SJSA1 (cell line): ENCODE measurements around the gene KRT10. TPM values are rescaled to one million over a fixed set of nuclear protein-coding genes. Genes with fewer than 3 reads are reported as not detected.
A peak's percentile ranks its signal among the peaks of the same experiment; 100 is the strongest.

Source experiments
- DNase-seq, 2 experiments: peaks; one replicate each; pipeline ENCODE4 v3.0.0-alpha.2; 2015 to 2020; ENCODE audit warnings: low spot score in 2 of 2, low read depth in 1 of 2
- H3K27ac ChIP-seq: fragments of 250-450 bp; sonication (Bioruptor Pico); 2 replicates; pipeline ENCODE4 v1.5.1; 2020; ENCODE audit warnings: mild to moderate bottlenecking, moderate library complexity
- H3K27me3 ChIP-seq: fragments of 250-450 bp; sonication (Bioruptor Pico); replicated peaks from 2 replicates; pipeline ENCODE4 v1.5.1; 2020; ENCODE audit warnings: mild to moderate bottlenecking, moderate library complexity
- H3K36me3 ChIP-seq: fragments of 250-450 bp; sonication (Bioruptor Pico); 2 replicates; pipeline ENCODE4 v1.5.1; 2020; ENCODE audit warnings: mild to moderate bottlenecking
- H3K4me1 ChIP-seq: fragments of 250-450 bp; sonication (Bioruptor Pico); replicated peaks from 2 replicates; pipeline ENCODE4 v1.6.1; 2021; ENCODE audit warnings: mild to moderate bottlenecking
- H3K4me3 ChIP-seq: fragments of 250-450 bp; sonication (Bioruptor Pico); 2 replicates; pipeline ENCODE4 v1.5.1; 2020; ENCODE audit warnings: mild to moderate bottlenecking
- H3K9me3 ChIP-seq: fragments of 250-450 bp; sonication (Bioruptor Pico); replicated peaks from 2 replicates; pipeline ENCODE4 v1.5.1; 2020; ENCODE audit warnings: mild to moderate bottlenecking
- total RNA-seq: library from RNA; depleted of rRNA; stranded (reverse); fragments of >200 nt; shearing (Covaris generic); gene quantifications from 2 replicates; pipeline ENCODE4 v1.2.3, GENCODE V29; 2014

Gene KRT10
- total RNA-seq, 1 experiment from 2014 or later = 73.0 TPM

DNA sequence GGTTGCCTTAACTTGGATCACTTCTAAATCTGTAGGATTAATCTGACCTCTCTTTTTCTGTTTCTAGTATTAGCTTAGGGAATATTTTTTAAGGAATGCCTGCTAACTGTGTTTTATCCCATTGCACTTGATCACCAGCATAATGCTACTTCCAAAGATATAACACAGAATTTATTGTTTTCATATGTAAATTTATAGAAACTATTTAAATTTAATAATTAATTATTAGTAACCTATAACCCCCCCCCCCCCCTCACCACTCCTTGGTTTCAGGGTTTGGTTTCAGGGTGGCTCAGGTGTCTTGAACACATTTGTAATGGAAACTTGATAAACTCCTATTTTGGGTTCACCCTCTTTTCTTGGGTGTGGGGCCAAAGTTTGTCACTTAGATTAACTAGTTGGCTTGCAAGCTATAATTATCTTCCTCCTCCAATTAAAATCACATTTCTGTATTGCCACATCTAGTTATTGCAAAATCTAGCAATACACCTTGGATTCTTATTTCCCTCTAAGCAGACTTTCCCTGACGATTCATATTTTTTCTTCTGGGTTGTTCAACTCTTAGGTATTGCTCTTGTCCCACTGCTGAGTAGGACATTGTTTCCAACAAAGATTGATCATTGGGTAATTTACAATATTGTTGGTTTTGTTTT lies 26.3 kb upstream of the KRT10 start:
- Histone ChIP-seq H3K9me3 (0 out of 2 replicates have a peak, but pooled peaks cover 2% of the 10 kb centered on the region), H3K4me3 (no peak overlapping the region), H3K27me3 (0 out of 2 replicates have a peak, but pooled peaks cover 2% of the 10 kb centered on the region), H3K36me3 (no peaks in the 10 kb centered on the region), H3K27ac (no peak overlapping the region), H3K4me1 (peaks cover 6% of the 10 kb centered on the region)
- no peak for DNase-seq

DNA sequence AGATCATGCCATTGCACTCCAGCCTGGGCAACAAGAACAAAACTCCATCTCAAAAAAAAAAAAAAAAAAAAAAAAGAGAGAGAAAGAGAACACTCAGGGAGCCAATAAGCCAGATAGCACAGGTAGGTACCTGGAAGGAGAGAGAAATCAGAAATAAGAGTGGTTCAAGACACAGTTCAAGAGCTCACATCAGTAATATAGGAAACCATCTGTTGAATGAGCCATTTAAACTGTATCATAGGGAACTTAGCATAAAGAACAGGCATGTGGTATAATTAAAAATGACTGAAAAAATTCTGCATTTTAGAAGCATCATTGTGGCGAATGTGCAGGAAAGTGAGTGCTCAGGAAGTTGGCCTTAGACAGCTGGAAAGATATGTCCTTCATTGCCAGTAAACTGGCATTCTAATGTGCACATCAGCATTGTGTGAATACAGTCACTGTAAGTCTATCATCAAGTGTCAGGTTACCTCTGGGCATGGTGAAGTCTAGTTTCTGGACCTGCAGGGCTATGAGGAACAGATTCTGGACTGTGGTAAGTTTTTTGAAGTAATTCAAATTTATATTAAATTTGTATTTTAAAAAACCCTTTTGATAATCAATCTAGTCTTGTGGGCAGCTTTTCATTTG lies 24.2 kb upstream of the KRT10 start:
- Histone ChIP-seq H3K4me1 (no peaks in the 10 kb centered on the region), H3K4me3 (no peak overlapping the region), H3K36me3 (no peaks in the 10 kb centered on the region), H3K9me3 (0 out of 2 replicates have a peak, but pooled peaks cover 2% of the 10 kb centered on the region), H3K27ac (no peak overlapping the region), H3K27me3 (0 out of 2 replicates have a peak, but pooled peaks cover 2% of the 10 kb centered on the region)
- DNase-seq = no peak

DNA sequence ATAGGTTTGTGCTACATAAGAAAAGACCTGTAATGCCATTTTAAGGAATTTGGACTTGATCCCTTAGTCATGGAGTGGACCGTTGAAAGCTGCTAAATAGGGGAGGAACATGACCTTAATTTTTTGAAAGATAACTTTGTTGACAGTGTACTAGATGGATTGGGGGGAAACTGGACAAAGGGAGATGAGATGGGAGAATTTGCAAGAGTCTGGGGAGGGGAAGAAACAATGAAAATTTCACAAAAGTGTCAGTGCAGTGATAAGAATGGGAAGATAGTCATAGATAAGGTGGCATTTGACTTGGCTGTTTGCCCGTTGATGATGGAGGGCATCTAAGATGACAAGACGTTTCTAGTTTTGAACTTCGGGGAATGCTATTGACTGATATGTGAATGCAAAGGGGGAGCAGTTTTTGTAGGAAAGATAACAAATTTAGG lies 22.3 kb upstream of the KRT10 start:
- H3K36me3 ChIP-seq = no peaks in the 10 kb centered on the region
- H3K4me3 ChIP-seq = no peak overlapping the region
- H3K27me3 ChIP-seq = 0 out of 2 replicates have a peak, but pooled peaks cover 2% of the 10 kb centered on the region
- H3K4me1 ChIP-seq = no peaks in the 10 kb centered on the region
- H3K9me3 ChIP-seq = 0 out of 2 replicates have a peak, but pooled peaks cover 2% of the 10 kb centered on the region
- H3K27ac ChIP-seq = no peak overlapping the region
- no peak for DNase-seq

DNA sequence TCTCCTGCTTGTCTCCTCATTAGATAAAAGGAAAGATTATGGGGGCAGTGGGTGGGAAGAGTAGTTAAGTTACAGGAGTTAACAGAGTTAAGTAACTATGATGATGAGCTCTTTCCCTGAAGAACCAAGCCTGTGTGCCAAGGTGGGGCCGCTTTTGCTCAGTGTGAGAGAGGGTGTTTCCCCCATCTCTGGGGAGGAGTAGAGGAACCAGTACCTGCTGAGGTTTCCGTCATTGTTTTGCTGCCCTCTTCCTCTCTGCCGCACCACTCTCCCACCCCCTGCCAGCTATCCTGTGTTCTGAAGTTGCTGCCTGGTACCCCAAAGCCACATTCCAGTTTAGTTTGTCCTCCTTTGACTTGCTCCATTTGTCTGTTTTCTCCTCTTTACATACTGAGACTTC lies 20.8 kb upstream of the KRT10 start:
- Histone ChIP-seq H3K27me3 (0 out of 2 replicates have a peak, but pooled peaks cover under 1% of the 10 kb centered on the region), H3K4me3 (no peak overlapping the region), H3K27ac (no peak overlapping the region), H3K4me1 (no peaks in the 10 kb centered on the region), H3K9me3 (0 out of 2 replicates have a peak, but pooled peaks cover 2% of the 10 kb centered on the region), H3K36me3 (no peaks in the 10 kb centered on the region)
- no peak for DNase-seq

DNA sequence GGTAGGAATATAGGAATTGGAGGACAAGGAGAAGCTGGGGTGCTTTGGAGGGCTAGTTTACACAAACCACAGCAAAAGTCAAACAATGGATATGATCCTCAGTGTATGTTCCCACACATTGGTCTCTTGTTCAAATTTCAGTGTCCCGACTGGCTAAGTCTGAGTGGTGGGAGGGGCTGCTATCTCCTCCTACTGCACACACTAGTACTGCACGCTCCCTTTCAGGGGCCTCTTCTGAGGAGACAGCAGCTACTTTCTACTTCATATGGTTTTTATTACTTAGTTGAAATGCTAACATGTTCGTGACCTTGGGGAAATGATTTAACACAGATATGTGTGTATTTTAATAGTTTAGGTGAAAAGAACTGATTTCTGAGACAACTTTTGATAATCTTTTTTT lies 18.8 kb upstream of the KRT10 start:
- H3K4me3 ChIP-seq = no peak overlapping the region
- H3K27me3 ChIP-seq = no peaks in the 10 kb centered on the region
- H3K4me1 ChIP-seq = no peaks in the 10 kb centered on the region
- H3K36me3 ChIP-seq = no peaks in the 10 kb centered on the region
- H3K9me3 ChIP-seq = 0 out of 2 replicates have a peak, but pooled peaks cover 2% of the 10 kb centered on the region
- no peak overlapping the region for H3K27ac ChIP-seq
- no peak for DNase-seq

DNA sequence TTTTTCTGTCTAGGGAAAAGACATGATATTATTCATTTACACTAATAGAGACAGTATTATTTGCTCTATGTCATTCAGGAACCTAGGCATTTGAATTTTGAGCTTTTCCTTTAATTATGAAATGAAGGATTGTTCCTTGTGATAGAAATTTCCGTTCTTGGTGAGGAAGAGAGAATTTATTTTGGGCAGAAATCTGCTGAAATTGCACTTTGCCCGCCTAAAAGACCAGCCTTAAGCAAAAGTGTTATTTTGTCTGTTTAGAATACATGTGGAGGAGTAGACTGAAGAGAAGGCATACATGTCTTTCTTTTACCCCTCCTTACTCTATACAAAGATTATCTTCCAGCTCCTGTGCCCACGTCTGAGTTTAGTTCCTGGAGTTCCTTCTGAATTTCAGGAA lies 16.8 kb upstream of the KRT10 start:
- DNase-seq = no peak
- Histone ChIP-seq H3K36me3 (no peaks in the 10 kb centered on the region), H3K4me1 (no peaks in the 10 kb centered on the region), H3K27ac (no peak overlapping the region), H3K9me3 (no peaks in the 10 kb centered on the region), H3K4me3 (no peak overlapping the region), H3K27me3 (no peaks in the 10 kb centered on the region)

DNA sequence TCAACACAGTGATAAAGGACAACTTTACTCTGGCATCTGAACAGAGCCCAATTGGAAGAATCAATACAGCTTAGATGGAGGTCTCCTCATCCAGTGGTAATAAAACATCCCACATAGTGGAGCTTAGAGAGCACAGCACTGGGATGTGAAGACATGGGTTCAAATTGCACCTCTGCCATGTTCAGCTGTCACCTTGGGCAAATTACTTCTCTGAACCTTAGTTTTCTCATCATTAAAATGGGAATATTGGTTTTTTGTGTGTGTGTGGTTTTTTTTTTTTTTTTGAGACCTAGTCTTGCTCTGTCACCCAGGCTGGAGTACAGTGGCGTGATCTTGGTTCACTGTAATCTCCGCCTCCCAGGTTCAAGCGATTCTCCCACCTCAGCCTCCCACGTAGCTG lies 13.6 kb upstream of the KRT10 start:
- H3K27ac ChIP-seq = no peak overlapping the region
- H3K36me3 ChIP-seq = no peaks in the 10 kb centered on the region
- H3K9me3 ChIP-seq = no peaks in the 10 kb centered on the region
- H3K4me3 ChIP-seq = no peak overlapping the region
- H3K4me1 ChIP-seq = no peaks in the 10 kb centered on the region
- no peaks in the 10 kb centered on the region for H3K27me3 ChIP-seq
- no peak for DNase-seq

DNA sequence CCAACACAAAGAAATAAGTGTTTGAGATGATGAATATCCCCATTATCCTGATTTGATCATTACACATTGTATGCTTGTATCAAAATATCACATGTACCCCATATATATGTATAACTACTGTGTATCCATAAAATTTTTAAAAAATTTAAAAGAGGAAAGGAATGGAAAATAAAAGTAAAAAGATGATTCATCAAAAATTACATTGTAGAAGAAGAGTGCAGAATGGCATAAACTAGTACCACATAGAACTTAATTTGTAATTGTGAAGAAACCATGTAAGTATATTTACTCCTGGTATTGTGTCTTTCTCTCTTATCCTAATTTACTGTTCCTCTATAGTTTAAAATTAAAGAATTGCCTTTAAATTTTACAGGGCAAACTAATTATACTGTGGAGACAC lies 11.5 kb upstream of the KRT10 start:
- no peaks in the 10 kb centered on the region for H3K9me3 ChIP-seq
- no peak for DNase-seq
- H3K4me3 ChIP-seq = no peak overlapping the region
- H3K27ac ChIP-seq = no peak overlapping the region
- H3K4me1 ChIP-seq = no peaks in the 10 kb centered on the region; the same call in 1 of the 2 replicates
- H3K27me3 ChIP-seq = no peaks in the 10 kb centered on the region
- H3K36me3 ChIP-seq = no peaks in the 10 kb centered on the region

DNA sequence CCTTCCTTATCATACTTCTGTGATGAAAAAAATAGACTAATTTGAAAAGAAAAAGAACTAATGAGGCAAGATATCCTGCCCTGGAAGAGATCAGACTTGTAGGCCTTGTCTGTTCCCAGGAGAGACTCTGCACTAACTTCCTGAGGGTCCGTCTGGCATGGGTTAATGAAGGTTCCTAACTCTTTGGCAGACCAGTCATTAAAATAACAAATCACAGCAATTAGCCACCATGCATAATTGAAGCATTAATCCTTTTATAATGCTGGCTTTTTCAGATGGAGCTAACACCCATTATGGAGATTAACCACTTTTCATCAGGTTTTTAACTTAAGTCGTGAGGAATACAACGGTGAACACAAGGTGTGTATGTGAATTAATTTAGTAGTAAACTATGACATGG lies 10.4 kb upstream of the KRT10 start:
- DNase-seq = no peak
- Histone ChIP-seq H3K9me3 (no peaks in the 10 kb centered on the region), H3K27me3 (no peaks in the 10 kb centered on the region), H3K4me1 (peaks cover 10% of the 10 kb centered on the region), H3K27ac (no peak overlapping the region), H3K36me3 (no peaks in the 10 kb centered on the region), H3K4me3 (no peak overlapping the region)

DNA sequence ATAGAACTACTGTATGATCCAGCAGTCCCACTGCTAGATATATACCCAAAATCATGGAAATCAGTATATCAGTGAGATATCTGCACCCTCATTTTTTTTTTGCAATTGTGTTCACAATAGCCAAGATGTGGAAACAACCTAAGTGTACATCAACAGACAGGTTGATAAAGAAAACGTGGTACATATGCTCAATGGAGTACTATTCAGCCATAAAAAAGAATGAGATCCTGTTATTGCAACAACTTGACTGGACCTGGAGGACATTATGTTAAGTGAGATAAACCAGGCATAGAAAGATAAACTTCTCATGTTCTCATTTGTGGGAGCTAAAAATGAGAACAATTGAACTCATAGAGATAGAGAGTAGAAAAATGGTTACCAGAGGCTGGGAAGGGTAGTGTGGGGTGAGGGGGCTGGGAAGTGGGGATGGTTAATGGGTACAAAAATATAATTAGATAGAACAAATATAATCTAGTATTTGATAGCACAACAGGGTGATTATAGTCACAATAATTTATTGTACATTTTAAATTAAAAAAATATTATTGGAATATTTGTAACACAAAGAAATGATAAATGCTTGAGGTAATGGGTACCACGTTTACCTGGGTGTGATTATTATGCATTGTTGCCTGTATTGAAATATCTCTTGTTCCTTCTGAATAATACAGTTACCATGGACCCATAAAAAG lies 7.8 kb upstream of the KRT10 start:
- H3K27me3 ChIP-seq = no peaks in the 10 kb centered on the region
- no peaks in the 10 kb centered on the region for H3K9me3 ChIP-seq
- H3K4me1 ChIP-seq = peaks cover 14% of the 10 kb centered on the region
- H3K27ac ChIP-seq = no peak overlapping the region
- DNase-seq = no peak
- no peaks in the 10 kb centered on the region for H3K36me3 ChIP-seq
- no peak overlapping the region for H3K4me3 ChIP-seq

DNA sequence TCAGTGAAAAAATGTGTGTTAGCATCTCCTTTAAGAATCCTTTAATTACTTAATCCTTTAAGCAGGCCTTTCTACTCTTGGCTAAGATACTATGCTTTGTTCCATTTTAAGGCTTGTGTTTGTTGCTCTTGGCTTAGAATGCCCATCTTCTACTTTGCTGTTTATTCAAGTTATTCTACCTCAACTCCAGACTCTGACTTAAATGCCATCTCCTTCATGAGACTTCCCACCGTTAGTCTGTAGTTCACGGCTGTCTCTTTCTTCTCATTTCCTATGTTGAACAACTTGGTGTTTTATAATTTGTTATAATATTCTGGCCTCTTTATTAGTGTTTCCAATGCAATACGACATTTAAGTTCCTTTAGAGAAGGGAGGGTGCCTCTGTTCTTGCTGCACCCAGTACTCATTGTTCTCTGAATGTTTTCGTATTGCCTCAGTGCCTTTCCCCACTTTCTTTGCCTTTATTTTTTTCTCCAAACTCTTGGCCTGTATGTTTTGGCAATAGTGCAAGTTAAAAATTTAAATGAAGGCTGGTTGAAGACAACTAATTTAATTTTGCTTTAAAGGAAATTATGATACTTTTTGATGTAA lies 6.1 kb upstream of the KRT10 start:
- Histone ChIP-seq H3K36me3 (no peaks in the 10 kb centered on the region), H3K27me3 (no peaks in the 10 kb centered on the region), H3K9me3 (no peaks in the 10 kb centered on the region), H3K4me1 (peaks cover 14% of the 10 kb centered on the region), H3K4me3 (no peak overlapping the region), H3K27ac (peak overlapping the region; percentile 5; the same call in 1 of the 2 replicates)
- no peak for DNase-seq

DNA sequence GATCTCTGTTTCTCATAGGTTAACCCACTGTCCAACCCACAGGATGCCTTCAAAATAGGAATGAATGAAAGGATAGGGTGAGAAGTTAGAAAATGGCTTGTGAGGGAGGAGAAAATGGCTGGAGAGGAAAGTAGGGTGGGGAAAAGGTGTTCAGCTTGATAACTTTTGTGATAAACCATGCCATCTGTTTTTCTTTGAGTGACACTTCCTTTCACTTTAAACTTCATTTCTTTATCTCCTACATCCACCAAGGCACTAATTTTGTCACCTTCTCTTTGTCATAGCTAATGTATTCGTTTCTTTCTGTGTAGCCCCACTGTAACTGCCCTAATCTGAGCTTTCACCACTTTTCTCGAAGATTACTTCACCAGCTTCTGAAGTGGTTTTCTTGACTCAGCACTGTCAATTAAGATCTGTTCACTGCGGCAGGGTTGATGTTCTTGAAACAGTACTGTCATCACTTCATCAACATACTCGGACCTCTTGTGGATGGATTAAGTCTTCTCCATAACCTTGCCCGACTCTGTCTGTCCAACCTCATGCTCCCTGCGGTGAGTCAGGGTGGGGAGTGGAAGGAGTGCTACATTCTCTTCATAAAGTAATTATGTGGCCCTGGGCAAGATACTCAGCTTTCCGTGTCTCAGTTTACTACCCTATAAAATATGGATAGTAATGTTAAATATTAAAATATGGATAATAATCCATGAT lies 5.5 kb upstream of the KRT10 start:
- H3K27ac ChIP-seq = 0 out of 2 replicates have a peak overlapping the region, but pooled peaks have one; percentile 5
- H3K27me3 ChIP-seq = no peaks in the 10 kb centered on the region
- H3K4me1 ChIP-seq = peaks cover 14% of the 10 kb centered on the region
- peak; percentile 47 to 52 for DNase-seq
- H3K9me3 ChIP-seq = no peaks in the 10 kb centered on the region
- no peaks in the 10 kb centered on the region for H3K36me3 ChIP-seq
- H3K4me3 ChIP-seq = no peak overlapping the region

DNA sequence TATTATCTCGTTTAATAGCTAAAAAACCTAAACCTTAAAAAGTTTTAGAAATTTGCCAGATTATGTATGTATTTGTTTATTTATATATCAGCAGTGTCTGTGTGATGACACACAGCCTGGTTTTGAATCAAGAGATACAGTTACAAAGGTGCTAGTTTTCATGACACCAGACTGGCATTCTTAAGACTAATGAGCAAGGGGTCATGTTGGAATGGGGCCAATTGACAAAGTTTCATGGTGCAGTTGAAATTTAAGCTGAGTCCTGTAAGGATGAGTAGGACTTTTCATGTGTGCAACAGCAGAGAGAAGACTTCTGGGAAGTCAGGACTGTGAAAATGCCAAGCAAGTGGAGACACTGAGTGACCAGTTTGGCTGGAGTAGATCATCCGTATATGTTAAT lies 3.2 kb upstream of the KRT10 start:
- no peak for DNase-seq
- Histone ChIP-seq H3K9me3 (no peaks in the 10 kb centered on the region), H3K36me3 (no peaks in the 10 kb centered on the region), H3K4me3 (no peak overlapping the region), H3K27ac (no peak overlapping the region), H3K4me1 (peaks cover 33% of the 10 kb centered on the region), H3K27me3 (no peaks in the 10 kb centered on the region)
